NCI-H146 (cell line): Measurements from ENCODE around the gene RBM17.
"Not testable (repeated sequence)": the region's sequence is repeated elsewhere in the genome, so short reads cannot be mapped to it uniquely, and the experiment has no call there.

Experiments
- DNase-seq: peaks from one replicate; lab custom pipeline; 2025; lab: John Stamatoyannopoulos, UW

Gene RBM17

DNA sequence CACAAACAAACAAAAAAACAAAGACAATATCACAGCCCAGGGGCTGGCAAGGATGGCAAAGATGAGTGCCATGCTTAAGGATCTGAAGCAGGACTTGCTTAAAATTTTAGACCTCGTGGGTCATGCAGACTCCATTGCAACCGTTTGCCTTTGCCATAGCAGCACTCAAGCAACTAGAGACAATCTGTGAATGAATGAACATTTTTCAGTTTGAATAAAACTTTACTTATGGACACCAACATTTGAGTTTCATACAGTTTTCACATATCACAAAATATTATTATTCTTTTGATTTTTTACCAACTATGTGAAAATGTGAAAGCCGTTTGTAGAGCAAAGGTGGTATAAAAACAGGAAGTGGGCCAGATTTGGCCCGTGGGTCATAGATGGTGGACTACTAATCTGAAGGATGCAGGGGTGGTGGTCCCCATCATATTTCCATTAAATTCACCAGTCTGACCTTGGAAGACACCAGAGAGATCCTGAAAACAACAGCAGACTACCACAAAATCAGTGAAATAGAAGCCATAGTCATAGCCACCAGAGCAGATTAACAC is 8.3 kb upstream of the RBM17 start:
- no peak for DNase-seq

DNA sequence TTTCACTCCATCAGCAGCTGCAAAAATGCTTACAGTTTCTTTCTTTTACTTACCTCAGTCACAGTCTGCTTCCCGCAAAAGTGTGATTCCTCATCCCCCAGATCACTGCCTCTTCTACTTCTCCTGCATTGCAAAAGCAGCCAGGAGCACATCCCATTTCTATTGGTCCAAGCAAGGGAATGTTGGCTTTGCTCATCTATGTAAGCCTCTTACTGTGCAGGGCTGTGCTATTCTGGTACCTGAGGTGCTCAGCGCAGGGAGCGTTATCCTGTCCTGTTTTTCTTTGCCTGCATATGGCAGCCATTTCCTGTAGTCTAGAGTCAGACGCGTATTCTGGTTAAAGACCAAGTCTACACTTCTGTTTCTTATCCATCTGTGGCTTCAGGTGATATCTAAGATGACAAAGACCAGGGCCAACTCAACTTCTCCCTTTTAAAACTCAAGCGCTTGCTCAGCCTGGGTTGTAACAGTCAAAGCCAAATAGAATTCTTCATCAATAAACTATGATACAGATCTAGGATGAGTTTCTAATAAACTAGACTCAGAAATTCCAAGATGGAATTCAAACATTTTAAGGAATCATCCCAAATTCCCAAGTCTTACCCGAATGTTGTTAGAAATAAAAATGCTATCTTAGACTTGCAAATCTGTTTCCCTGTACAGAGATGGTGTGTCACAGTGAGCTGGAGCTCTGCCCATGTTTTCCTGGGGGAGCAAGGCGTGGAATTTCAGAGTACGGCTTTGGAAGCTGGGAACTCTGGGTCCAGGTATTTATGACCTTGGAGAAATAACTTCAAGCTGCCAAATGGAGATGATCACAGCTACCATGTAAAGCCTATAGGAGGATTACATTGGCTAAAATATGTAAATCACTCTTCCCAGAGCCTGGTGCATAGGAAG is 6.1 kb upstream of the RBM17 start:
- DNase-seq = no peak

DNA sequence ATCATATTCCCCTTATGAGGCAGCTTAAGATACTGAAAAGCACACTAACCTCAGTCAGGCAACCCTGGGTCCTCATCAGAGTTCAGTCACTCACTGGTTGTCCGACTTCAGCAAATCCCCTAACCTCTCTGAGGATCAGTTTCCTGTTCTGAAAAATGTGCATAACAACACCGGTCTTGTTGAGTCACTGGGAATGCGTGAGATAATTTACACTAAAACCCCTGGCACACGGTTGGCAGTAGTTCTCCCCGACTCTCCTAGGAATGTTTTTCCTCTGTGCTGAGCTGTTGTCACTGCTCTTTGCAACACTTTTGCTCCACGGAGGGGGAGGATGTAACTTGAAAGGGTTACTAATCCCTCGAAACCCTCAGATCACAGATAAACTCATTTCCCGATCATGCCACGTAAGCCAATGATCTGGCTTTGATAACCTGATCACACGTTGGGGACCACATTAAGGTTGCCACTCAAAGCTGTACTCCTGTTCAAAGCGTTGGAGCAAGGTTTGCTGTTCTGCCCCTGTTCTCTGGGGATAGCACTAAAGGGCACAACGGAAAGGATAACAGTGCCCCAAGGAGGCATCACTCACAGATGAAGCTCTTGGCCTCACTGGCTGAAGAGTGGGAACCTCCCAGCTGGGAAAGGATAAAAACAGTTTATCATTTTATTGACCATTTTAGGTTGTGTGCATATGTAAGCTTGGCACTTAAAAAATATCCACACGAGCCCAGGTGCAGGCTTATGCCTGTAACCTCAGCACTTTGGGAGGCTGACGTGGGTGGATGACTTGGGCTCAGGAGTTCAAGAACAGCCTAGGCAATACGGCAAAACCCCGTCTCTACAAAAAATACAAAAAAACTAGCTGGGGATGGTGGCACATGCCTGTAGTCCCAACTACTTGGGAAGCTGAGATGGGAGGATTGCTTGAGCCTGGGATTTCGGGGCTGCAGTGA is 5.0 kb upstream of the RBM17 start:
- DNase-seq = no peak

DNA sequence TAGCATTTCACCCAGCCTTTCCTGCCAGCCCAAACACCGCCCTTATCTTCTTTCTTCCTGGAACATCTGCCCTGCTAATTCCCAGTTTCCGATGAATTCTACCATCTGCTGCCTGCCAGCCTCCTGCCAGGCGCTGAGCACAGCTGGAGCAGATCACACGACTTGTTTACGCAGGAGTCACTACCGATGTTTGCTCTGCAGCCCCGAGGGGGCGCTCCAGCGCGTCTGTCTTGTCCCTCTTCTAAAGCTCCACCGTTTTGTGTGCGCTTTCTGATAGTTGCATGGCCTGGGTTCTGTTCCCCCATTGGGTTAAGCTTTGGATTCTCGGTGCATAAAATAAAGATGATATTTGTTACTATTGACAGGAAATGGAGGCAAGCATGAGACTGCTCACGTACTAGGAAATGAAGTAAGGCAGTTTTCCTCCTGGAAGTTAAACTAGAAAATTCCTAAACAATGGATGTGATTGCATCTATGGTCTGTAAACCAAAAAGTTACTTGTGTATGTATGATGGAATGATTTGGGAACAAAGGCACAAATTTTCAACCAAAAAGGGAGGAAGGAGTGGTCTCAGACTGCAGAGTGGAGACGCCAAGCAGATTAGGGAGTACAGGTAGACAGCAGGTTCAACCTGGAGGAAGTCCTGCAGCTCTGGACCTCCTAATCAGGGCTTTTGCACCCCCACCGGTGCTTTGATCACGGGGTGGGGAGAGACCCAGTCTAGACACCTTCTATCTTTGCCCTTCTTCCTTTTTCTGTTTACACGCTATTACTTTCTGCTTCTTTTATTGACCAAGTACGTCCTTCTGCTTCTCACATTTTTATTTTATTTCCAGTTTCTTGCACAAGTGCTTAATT is 2.2 kb upstream of the RBM17 start:
- DNase-seq = peak; percentile 97

DNA sequence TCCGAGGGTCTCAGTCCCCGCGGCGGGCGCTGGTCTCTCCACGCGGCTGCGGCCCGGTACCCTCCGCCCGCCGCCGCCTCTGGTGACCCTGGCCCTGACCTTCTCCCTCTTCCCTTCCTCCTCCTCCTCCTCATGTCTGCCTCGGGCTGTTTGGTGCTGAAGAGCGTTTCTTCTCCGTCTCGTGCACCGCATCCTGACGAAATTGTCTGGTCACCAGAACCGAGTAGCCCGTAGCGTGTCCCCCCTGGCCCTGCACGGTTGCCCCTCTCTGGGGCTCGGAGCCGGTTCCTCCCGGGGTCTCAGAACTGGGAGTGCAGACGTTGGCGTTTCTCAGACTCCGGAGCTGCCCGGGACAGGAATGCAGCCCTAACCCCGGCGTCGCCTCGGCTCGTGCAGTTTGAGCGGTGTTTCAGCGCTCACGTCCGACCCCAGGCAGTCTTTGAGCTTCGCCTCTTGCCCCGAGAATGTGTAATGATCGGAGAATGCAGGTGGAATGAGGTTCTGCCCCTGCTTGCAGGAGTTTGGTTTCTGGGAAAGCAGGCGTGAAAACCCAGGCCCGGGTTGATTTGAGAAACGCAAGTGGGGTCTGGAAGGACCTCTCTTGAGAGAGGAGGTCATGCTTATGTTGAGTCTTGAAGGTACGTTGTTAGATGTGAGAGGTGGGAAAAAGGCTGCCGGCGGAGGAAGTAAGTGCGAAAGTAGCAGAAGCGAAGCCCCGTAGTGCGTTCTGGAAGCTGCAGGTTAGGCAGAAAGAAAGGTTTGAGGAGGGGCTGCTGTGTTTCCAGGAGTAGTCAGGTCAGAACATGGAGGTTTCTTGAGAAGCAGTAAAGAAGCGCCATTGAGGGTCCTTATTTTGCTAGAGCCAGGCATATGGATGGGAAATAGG is 743 bp downstream of the RBM17 start:
- DNase-seq = peak; percentile 52

DNA sequence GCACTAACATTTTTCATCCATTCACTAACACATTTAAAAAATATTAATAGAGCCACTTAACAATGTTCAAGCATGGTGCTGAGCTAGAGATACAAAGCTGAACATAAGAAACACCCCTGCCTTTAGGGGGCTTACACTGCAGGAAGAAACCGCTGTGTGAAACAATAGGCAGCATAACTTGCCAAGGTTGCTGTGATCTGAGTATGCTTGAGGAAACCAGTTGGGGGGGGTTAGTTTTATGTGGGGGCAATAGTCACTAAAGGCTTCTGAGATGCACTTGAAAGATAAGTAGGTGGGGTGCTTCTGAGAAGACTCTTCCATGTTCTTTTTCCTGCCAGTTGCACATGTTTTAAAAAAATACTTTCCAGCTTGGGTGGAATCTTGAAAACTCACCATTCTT is 2.8 kb downstream of the RBM17 start:
- no peak for DNase-seq

DNA sequence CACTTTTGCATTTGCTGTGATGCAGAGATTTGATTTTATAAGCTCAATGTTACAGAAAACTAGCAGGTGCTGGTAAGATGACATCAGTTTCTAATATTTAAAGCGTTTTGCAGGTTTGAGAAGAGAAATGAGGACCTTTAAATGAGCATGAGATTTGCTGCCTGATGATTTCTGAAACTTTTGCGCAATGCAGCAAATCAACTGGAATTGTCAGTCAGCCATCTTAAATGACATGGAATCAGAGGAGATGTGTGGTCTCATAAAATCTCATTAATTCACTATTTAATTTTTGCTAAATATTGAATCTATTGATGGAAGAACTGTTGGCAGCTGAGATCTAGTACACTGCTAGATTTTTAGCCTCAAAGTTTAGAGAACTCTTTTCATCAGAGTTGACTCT is 3.9 kb downstream of the RBM17 start:
- no peak for DNase-seq

DNA sequence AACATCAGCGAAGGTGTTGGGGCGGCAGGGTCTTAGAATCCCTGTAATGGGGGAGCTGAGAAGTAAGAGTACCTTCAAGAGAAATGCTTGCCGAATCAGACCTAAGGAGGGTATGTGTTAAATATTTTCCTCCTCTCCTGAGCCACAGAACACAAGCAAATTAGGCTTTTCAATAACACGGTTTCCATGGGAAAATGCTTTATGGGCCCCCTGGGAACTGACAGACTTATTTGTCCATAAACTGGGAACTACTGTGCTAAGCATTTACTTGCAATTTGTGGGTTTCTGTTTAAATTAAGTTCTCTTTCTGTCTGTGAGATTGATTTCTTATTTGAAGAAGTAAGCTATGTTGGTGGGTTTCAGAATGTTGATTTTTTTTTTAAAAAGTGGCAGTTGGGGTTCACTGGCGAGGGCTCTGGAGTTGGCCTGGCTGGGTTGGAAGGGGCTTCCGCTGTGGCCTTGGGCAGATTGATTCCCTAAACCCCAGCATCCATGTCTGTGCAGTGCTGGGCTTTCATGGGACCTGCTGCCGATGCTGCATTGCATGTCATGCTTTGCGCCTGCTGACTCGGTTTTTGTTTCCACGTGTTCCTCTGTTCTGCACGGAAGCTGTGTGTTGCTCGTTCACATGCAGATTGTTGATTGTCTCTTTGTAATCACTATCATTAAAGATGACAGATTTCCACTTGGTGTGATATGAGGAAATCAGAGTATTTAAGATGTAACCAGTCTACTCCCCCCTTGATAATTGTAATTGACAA is 7.2 kb downstream of the RBM17 start:
- DNase-seq = no peak

DNA sequence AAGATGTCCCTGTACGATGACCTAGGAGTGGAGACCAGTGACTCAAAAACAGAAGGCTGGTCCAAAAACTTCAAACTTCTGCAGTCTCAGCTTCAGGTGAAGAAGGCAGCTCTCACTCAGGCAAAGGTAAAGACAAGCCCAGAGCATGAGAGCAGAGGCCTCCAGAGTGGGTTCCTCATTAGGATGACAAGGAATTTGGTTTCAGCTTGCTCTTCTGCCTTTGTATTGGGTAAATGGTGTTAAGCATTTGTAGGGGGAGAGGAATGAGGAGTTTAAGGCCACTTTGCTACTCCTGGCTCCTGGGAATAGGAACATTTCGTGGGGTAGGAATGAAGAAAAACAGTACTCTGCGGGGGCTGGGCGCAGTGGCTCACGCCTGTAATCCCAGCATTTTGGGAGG is 8.2 kb downstream of the RBM17 start:
- DNase-seq = no peak

DNA sequence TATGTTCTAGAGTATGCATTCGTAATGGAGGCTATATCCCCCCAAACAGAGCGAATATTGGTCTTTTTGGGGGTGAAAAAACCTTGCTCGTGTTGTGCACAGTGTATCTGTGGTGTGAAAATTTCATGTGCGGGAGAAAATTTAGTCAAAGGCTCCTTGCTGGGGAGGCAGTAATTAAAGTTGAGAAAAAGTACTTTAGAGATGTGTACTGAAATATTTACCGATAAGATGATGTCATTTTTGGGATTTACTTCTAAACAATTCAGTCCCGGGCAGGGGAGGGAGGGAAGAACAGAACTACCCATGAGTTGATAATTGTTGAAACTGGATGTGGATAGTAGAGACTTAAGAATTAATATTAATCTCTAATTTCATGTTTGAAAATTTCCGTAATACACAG is 9.3 kb downstream of the RBM17 start:
- DNase-seq = no peak

DNA sequence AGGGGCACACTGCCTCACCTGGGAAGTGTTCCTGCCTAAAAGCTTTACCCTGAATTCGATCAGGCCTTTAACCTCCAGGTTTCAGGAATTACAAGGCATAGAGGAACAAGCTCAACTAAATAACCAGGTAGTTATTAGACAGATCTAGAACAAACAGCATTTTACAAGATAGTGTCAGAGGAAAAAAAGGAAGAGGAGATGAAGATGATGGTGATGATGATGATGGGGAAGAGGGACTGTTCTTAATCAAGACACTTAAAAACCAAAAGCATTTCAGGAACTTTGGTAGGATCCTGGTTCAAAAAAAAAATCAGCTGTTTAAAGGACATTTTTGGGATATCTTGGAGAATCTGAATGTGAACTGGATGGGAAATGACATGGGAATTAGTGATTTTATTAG is 11.5 kb downstream of the RBM17 start:
- no peak for DNase-seq

DNA sequence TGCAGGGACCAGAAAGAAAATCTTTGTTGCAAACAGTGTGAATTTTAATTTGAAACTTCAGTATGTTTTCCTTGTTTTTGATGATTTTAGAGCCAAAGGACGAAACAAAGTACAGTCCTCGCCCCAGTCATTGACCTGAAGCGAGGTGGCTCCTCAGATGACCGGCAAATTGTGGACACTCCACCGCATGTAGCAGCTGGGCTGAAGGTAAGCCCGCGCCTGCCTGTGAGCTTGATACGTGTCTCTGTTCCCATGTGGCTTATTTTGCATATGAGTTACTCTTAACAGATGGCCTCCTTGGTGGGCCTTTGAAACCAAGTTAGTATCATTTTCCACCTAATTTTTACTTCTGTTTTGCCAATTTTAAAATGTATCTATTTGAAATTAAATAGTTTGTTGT is 12.3 kb downstream of the RBM17 start:
- DNase-seq = no peak

DNA sequence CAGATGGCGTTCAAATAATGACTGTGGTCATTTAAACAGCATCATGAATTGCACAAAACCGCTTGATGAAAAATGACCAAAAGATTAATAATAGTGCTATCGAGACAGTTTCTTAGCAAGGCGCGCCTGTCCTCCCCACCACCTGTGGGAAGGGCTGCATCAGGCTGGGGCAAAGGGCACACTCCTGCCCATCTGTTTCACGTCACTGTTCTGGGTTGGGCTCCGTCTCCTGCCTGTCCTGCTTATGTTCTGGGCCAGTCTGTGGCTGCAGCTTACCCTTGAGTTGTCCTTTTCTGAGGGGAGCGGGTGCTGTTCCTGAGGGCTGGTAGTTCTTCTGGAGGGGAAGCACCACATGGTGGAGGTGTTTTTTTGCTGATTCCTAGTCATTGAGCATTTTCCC is 13.3 kb downstream of the RBM17 start:
- DNase-seq = no peak

DNA sequence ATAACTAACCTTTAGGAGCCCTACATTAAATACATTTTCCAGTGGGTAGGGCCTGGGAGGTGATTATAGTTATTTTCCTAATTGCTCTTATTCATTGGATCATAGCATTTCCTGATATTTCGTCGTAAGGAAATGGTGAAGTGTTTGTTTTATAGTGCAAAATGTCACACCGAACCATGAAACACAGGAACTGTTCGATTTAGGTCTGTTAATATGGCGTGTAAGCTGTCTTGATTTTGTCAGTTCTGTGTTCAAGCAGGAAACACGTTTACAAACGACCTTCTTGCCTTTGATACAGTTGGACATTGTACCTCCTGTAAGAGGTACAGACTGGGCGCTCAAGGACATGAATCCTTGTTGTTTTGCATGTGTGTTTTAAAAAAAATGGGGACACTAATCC is 14.8 kb downstream of the RBM17 start:
- no peak for DNase-seq

DNA sequence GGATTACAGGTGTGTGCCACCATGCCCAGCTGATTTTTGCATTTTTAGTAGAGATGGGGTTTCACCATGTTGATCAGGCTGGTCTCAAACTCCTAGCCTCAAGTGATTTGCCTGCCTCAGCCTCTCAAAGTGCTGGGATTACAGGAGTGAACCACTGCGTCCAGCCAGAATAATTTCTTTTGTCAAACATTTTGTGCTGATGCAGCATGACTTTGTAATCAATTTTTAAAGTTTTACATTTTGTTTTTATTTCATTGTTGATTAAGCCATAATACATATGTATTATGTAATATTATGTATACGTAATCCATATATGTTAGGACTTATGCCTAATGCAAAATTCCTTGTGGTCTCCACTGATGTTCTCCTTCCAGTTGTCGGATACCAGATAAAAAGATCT is 18.8 kb downstream of the RBM17 start:
- not testable (repeated sequence) for DNase-seq

DNA sequence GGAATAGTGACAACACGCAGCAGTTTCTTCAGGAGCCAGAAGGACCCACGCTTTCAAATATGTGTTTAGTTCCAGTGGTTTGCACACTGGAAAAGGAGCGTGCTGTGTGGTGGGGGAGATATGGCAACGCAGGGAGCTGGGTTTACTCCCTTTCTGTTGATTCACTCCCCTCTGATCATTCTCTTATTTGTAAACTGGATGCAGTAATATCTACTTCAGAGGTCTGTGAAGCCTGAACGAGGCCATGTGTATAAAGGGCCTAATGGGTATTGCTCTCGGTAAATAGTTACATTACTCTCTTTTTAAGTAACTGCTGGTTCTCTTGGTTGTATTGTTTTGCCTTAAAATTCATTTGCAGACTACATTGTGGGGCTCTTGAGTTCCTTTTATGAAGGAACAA is 19.2 kb downstream of the RBM17 start:
- no peak for DNase-seq

DNA sequence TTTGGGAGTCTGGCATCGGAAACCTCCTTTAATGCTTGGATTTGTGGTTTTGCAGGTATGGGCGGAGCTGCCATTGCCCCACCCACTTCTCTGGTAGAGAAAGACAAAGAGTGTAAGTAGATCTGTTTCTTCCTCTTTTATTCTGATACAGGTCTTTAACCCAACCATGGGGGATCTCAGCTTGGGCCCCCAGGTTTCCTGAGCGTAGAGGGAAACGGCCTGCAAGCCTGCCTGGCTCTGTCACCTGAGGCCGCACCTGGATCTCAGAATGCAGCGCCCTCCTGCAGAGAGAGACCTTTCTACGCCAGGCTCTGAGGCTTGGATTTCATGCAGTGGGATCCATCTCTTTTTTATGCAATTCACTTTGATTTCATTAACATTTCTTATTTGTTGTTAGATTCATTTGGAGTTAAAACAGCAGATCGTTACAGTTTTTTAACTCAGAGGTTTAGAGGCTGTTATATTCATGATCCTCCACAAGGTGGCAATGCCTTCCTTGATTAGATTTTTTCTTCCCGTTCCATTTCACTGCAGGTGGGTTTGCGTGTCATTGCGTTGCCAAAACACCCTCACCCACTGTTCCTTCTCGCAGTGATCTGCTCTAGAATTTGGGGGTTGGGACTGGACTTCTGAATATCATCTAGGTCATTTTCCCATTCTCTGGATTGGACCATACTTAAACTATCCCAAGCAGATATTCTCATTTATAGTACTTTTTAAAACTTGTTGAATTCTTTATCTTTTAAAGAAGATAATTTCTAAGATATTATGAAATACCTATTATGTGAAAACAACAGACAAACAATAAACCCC is 20.0 kb downstream of the RBM17 start:
- DNase-seq = peak; percentile 53

DNA sequence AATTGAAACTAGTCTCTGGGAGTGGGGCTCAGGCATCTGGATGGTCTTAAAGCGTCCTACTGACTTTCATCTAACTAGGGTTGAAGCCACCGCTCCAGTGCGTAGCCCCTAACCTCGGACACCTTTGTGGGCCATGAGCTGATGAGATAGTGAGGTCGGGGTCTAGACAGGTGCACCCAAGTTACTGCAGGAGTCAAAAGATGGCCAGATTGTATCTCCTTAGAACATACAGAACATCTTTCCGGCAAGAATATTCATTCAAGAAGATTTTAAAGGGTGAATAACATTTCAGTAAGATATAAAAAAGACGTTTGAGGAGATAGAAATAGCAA is 20.6 kb downstream of the RBM17 start:
- DNase-seq = no peak

DNA sequence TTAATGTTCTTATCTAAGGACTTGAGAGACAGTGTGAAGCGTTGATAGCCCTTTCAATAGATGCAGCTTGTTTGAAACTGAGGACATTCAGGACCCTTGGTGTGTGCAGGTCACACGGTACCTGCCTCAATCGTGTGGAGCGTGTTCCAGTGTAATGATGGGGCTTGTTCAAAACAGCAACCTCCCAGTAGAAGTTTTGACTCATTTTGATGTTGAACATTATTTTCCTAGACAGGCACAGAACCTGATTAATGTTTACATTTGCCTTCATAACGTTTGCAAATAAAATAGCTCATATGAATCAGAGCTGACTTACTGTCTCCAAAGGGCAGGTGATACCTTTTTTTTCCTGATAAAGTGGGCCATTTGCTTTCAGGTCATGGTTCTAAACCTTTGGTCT is 21.3 kb downstream of the RBM17 start:
- no peak for DNase-seq
